H1 (cell line): ENCODE measurements around the gene SPATA31D1. TPM values are rescaled to one million over a fixed set of nuclear protein-coding genes. Genes with fewer than 3 reads are reported as not detected.

ENCODE experiments used
- CTCF ChIA-PET: fragments of 300-600 bp; sonication (Branson Sonifier 250); formaldehyde crosslinking; loops from one replicate; lab custom pipeline; 2021; ENCODE audit not compliant: partially characterized antibody; lab: Charles Lee
- POLR2A ChIA-PET: fragments of 300-600 bp; sonication (Branson Sonifier 250); formaldehyde crosslinking; loops from one replicate; lab custom pipeline; 2021; ENCODE audit warnings: inconsistent platforms; ENCODE audit not compliant: partially characterized antibody; lab: Charles Lee
- DNase-seq, 2 experiments: peaks; one replicate each; pipeline versions ENCODE4 v3.0.0 to v3.0.0-alpha.2; 2010 to 2022; ENCODE audit warnings: low spot score in 2 of 2, low read depth in 1 of 2, mixed read lengths in 1 of 2
- FAIRE-seq: peaks from 2 replicates; lab custom pipeline; 2011; peaks lifted over from hg19 to GRCh38; lab: Jason Lieb, UNC
- H2AFZ ChIP-seq: 2 replicates; pipeline ENCODE4 v1.8.1; 2012; ENCODE audit warnings: low read length, inconsistent platforms
- H2AK5ac ChIP-seq: 2 replicates; pipeline ENCODE4 v1.6.1; 2013; ENCODE audit warnings: low read depth, low read length
- H2BK120ac ChIP-seq: replicated peaks from 2 replicates; pipeline ENCODE3; 2013; ENCODE audit warnings: low read depth, low read length, inconsistent platforms
- H2BK12ac ChIP-seq: 2 replicates; pipeline ENCODE4 v1.6.1; 2013; ENCODE audit warnings: low read depth, low read length
- H2BK15ac ChIP-seq: 2 replicates; pipeline ENCODE4 v1.6.1; 2013; ENCODE audit warnings: low read length
- H2BK20ac ChIP-seq: 2 replicates; pipeline ENCODE4 v1.6.1; 2013; ENCODE audit warnings: low read length
- H2BK5ac ChIP-seq: 2 replicates; pipeline ENCODE4 v1.6.1; 2013; ENCODE audit warnings: low read depth, low read length
- H3K14ac ChIP-seq: 2 replicates; pipeline ENCODE4 v1.6.1; 2013; ENCODE audit warnings: inconsistent platforms; ENCODE audit not compliant: insufficient read length
- H3K18ac ChIP-seq: 2 replicates; pipeline ENCODE4 v1.6.1; 2013; ENCODE audit warnings: low read length; ENCODE audit errors: extremely low read depth
- H3K23ac ChIP-seq: 2 replicates; pipeline ENCODE4 v1.6.1; 2013; ENCODE audit warnings: inconsistent platforms; ENCODE audit not compliant: insufficient read length
- H3K23me2 ChIP-seq: 2 replicates; pipeline ENCODE4 v1.6.1; 2013; ENCODE audit warnings: low read depth, low read length
- H3K27ac ChIP-seq: 2 replicates; pipeline ENCODE4 v1.6.1; 2011; ENCODE audit warnings: low read depth, low read length, inconsistent platforms
- H3K27me3 ChIP-seq, 4 experiments: replicated peaks in 1 of 4; 1 replicate in 1 of 4; 2 replicates in 3 of 4; pipeline versions ENCODE4 v1.6.1 to v1.8.1; 2011 to 2013; ENCODE audit warnings: low read length in 3 of 4, mild to moderate bottlenecking in 3 of 4, inconsistent platforms in 2 of 4, mixed read lengths in 2 of 4, moderate library complexity in 1 of 4; ENCODE audit not compliant: control insufficient read depth in 3 of 4, insufficient read depth in 3 of 4; ENCODE audit errors: extremely low read depth in 1 of 4
- H3K36me3 ChIP-seq, 4 experiments: 2 replicates each; pipeline versions ENCODE4 v1.6.1 to v1.8.1; 2011 to 2013; ENCODE audit warnings: mild to moderate bottlenecking in 4 of 4, low read length in 3 of 4, moderate library complexity in 2 of 4, control low read depth in 1 of 4, inconsistent platforms in 1 of 4; ENCODE audit not compliant: insufficient read depth in 4 of 4, control insufficient read depth in 2 of 4
- H3K4ac ChIP-seq: replicated peaks from 2 replicates; pipeline ENCODE3; 2013; ENCODE audit warnings: low read length, low read depth, mixed read lengths, inconsistent platforms; ENCODE audit not compliant: insufficient read length
- H3K4me1 ChIP-seq, 4 experiments: replicated peaks in 1 of 4; 1 replicate in 1 of 4; 2 replicates in 3 of 4; pipeline versions ENCODE4 v1.6.1 to v1.8.1; 2011 to 2013; ENCODE audit warnings: low read length in 3 of 4, inconsistent platforms in 2 of 4, mixed read lengths in 1 of 4; ENCODE audit not compliant: insufficient read depth in 4 of 4, control insufficient read depth in 3 of 4
- H3K4me2 ChIP-seq, 2 experiments: 2 replicates each; pipeline versions ENCODE4 v1.6.1 to v1.8.1; 2011 to 2013; ENCODE audit warnings: low read depth in 2 of 2, low read length in 2 of 2, control low read depth in 1 of 2, inconsistent platforms in 1 of 2, mild to moderate bottlenecking in 1 of 2; ENCODE audit not compliant: insufficient read depth in 1 of 2
- H3K4me3 ChIP-seq, 4 experiments: fragments of 200-600, 300-600 bp in 1 of 4; sonication (generic), shearing (Covaris generic), sonication (Bioruptor Twin) in 1 of 4; 2 replicates each; pipeline versions ENCODE4 v1.5.1 to v1.8.1; 2011 to 2016; ENCODE audit warnings: low read length in 4 of 4, low read depth in 3 of 4, control low read depth in 2 of 4, inconsistent platforms in 2 of 4, mild to moderate bottlenecking in 2 of 4, mixed read lengths in 1 of 4, moderate library complexity in 1 of 4; ENCODE audit not compliant: insufficient read depth in 2 of 4; ENCODE audit errors: extremely low read depth in 1 of 4
- H3K56ac ChIP-seq: replicated peaks from 2 replicates; pipeline ENCODE3; 2013; ENCODE audit warnings: low read depth, mild to moderate bottlenecking, mixed read lengths, low read length, inconsistent platforms; ENCODE audit not compliant: insufficient read length
- H3K79me1 ChIP-seq: 2 replicates; pipeline ENCODE4 v1.6.1; 2013; ENCODE audit warnings: low read depth, low read length, control low read depth
- H3K79me2 ChIP-seq, 2 experiments: 2 replicates each; pipeline versions ENCODE4 v1.6.1 to v1.8.1; 2012 to 2013; ENCODE audit warnings: low read length in 2 of 2, mild to moderate bottlenecking in 2 of 2, inconsistent platforms in 1 of 2; ENCODE audit not compliant: insufficient read depth in 2 of 2, control insufficient read depth in 1 of 2
- H3K9ac ChIP-seq, 4 experiments: replicated peaks in 1 of 4; 1 replicate in 1 of 4; 2 replicates in 3 of 4; pipeline versions ENCODE4 v1.6.1 to v1.8.1; 2011 to 2013; ENCODE audit warnings: low read depth in 3 of 4, low read length in 3 of 4, control low read depth in 2 of 4, mild to moderate bottlenecking in 2 of 4, moderate library complexity in 2 of 4, inconsistent platforms in 1 of 4; ENCODE audit errors: extremely low read depth in 1 of 4
- H3K9me3 ChIP-seq, 2 experiments: 2 replicates each; pipeline versions ENCODE4 v1.6.1 to v1.8.1; 2012 to 2013; ENCODE audit warnings: mild to moderate bottlenecking in 2 of 2, moderate library complexity in 2 of 2, control low read depth in 1 of 2, inconsistent platforms in 1 of 2, low read depth in 1 of 2, low read length in 1 of 2, mixed read lengths in 1 of 2; ENCODE audit not compliant: insufficient read depth in 2 of 2
- H4K20me1 ChIP-seq, 2 experiments: replicated peaks in 1 of 2; 2 replicates each; pipeline versions ENCODE3 to v1.8.1; 2011 to 2013; ENCODE audit warnings: inconsistent platforms in 2 of 2, low read length in 2 of 2, mild to moderate bottlenecking in 1 of 2; ENCODE audit not compliant: insufficient read depth in 2 of 2, control insufficient read depth in 1 of 2
- H4K5ac ChIP-seq: 2 replicates; pipeline ENCODE4 v1.6.1; 2013; ENCODE audit warnings: low read length, low read depth, mixed read lengths, inconsistent platforms; ENCODE audit not compliant: insufficient read length
- H4K8ac ChIP-seq: 2 replicates; pipeline ENCODE4 v1.8.0; 2013; ENCODE audit warnings: mild to moderate bottlenecking, moderate library complexity, low read length, inconsistent platforms; ENCODE audit not compliant: insufficient read depth; ENCODE audit errors: extremely low read depth
- H4K91ac ChIP-seq: replicated peaks from 2 replicates; pipeline ENCODE3; 2013; ENCODE audit warnings: low read length, mixed read lengths, inconsistent platforms; ENCODE audit not compliant: insufficient read length
- CBX8 ChIP-seq: fragments of 300-800, 300-1000 bp; sonication (generic); IDR thresholded peaks from 2 replicates; pipeline ENCODE4 v1.7.1; 2016; ENCODE audit warnings: low read depth, low read length, borderline replicate concordance
- GABPA ChIP-seq: IDR thresholded peaks from 2 replicates; pipeline ENCODE4 v1.6.1; 2011; ENCODE audit warnings: mild to moderate bottlenecking, low read length, moderate library complexity, borderline replicate concordance; ENCODE audit not compliant: insufficient read depth
- JUN ChIP-seq: IDR thresholded peaks from 2 replicates; pipeline ENCODE4 v1.6.1; 2011; ENCODE audit warnings: low read depth, mild to moderate bottlenecking, improper control_type of control experiment, low read length
- MAX ChIP-seq: IDR thresholded peaks from 2 replicates; pipeline ENCODE4 v1.6.1; 2012; ENCODE audit warnings: inconsistent platforms
- NANOG ChIP-seq: IDR thresholded peaks from 2 replicates; pipeline ENCODE4 v1.6.1; 2011; ENCODE audit warnings: low read length, low read depth, mild to moderate bottlenecking, inconsistent platforms; ENCODE audit not compliant: insufficient read depth, poor library complexity, severe bottlenecking
- RNF2 ChIP-seq: fragments of 200-900, 300-1000 bp; sonication (generic); IDR thresholded peaks from 2 replicates; pipeline ENCODE4 v1.7.1; 2016; ENCODE audit warnings: borderline replicate concordance, low read depth, mild to moderate bottlenecking, antibody characterized with exemption, low read length; ENCODE audit not compliant: poor library complexity, severe bottlenecking; ENCODE audit errors: missing control alignments
- SIRT6 ChIP-seq: IDR thresholded peaks from one replicate; pipeline ENCODE4 v1.7.1; 2012; ENCODE audit warnings: low read length, inconsistent platforms
- SUZ12 ChIP-seq: fragments of 200-600 bp; sonication (generic); IDR thresholded peaks from 2 replicates; pipeline ENCODE4 v1.6.1; 2012; ENCODE audit warnings: mild to moderate bottlenecking, inconsistent platforms, low read length, moderate library complexity, mixed read lengths
- WGBS, 2 experiments: shearing (Covaris generic) in 1 of 2; methylation state at CpG; one replicate each; pipeline versions ENCODE4 v1.1.6 to v1.1.7; 2013 to 2015; ENCODE audit warnings: low lambda C conversion rate in 2 of 2, mixed read lengths in 2 of 2, inconsistent platforms in 1 of 2, low coverage in 1 of 2, missing lambda C conversion rate in 1 of 2; ENCODE audit not compliant: insufficient replicate concordance in 2 of 2, insufficient coverage in 1 of 2, insufficient read length in 1 of 2; ENCODE audit errors: extremely low coverage in 1 of 2, missing lambda C conversion rate in 1 of 2; 5-methylcytosine and 5-hydroxymethylcytosine counted together
- polyA plus RNA-seq, 7 experiments: library from polyadenylated mRNA; depleted of rRNA in 3 of 7; stranded (reverse) in 5 of 7; unstranded in 2 of 7; fragments of >200 nt in 5 of 7; fragments of 200-250 nt in 2 of 7; gene quantifications; 1 replicate in 5 of 7; 2 replicates in 1 of 7; 4 replicates in 1 of 7; pipeline versions ENCODE4 v1.2.1 to v1.2.3, GENCODE V29; 2011 to 2013; ENCODE audit warnings: missing spikeins in 2 of 7, mixed read lengths in 2 of 7
- total RNA-seq: library from RNA; stranded (reverse); fragmentation: NEBNext Ultra II Directional; extraction: Animal tissue kit (Norgen Biotek cat#: 25700); gene quantifications from 2 replicates; pipeline ENCODE4 v1.2.1, GENCODE V29; 2021

SPATA31D1 gene
- total and polyA plus RNA-seq, 2 of the 8 experiments (the other 6 are each of a cell fraction or from before 2014, with no cell fraction given), result not detected

- H3K56ac ChIP-seq, result no peak overlapping the region
- no peak overlapping the region for H2BK12ac ChIP-seq
- H3K79me1 ChIP-seq, result no peaks in the 10 kb centered on the region
- FAIRE-seq (no peak), DNase-seq (no peak)
- TF ChIP-seq GABPA, result no peak
- TF ChIP-seq JUN, result no peak
- no peak for TF ChIP-seq MAX
- no peak for TF ChIP-seq SIRT6
- TF ChIP-seq NANOG, result no peak
- TF ChIP-seq CBX8, result no peak
- TF ChIP-seq RNF2, result no peak
- no peak for TF ChIP-seq SUZ12
- H2BK15ac ChIP-seq, result no peak overlapping the region
- no peak overlapping the region for H3K14ac ChIP-seq
- no peak overlapping the region for H2BK120ac ChIP-seq
- H2BK20ac ChIP-seq, result no peak overlapping the region
- H3K79me2 ChIP-seq, result no peaks in the 10 kb centered on the region
- H3K4me1 ChIP-seq, result no peaks in the 10 kb centered on the region
- H3K23ac ChIP-seq, result no peak overlapping the region
- H2AFZ ChIP-seq, result no peak overlapping the region
- H3K36me3 ChIP-seq, result no peaks in the 10 kb centered on the region
- no peak overlapping the region for H2BK5ac ChIP-seq
- H2AK5ac ChIP-seq, result no peak overlapping the region
- peaks cover 0 to 7% of the 10 kb centered on the region in 2 experiments; a peak in 1 of 4 replicates for H3K9me3 ChIP-seq
- H3K4me2 ChIP-seq, result no peak overlapping the region
- H3K27me3 ChIP-seq, result no peaks in the 10 kb centered on the region
- H3K27ac ChIP-seq, result no peak overlapping the region
- no peak overlapping the region for H4K5ac ChIP-seq
- H3K23me2 ChIP-seq, result no peaks in the 10 kb centered on the region
- H4K20me1 ChIP-seq, result no peaks in the 10 kb centered on the region
- H4K8ac ChIP-seq, result no peak overlapping the region
- no peak overlapping the region for H3K4ac ChIP-seq
- ChIA-PET POLR2A (no interaction called here), CTCF (interaction anchor here (1.0 kb wide), 2 partner anchors 10 to 16 kb away, joined by 3 read pairs; no protein-coding TSS in a partner anchor)
- WGBS, 2 experiments, result 90% methylated on average over 3 of the region's 3 CpGs; no CpG with 5 or more reads in 1 of the 2 experiments
- H3K9ac ChIP-seq, result no peak overlapping the region
- no peak overlapping the region for H3K18ac ChIP-seq
- no peak overlapping the region for H3K4me3 ChIP-seq
- H4K91ac ChIP-seq, result no peak overlapping the region
Measured at GRCh38 chr9:82011133-82011532, 22.6 kb downstream of the SPATA31D1 start.
